ENCODE measurements around the gene MED19.

GRCh38 chr11:57751676-57752253 lies 39.8 kb upstream of the MED19 start, which contains the start of gene BTBD18:
- TF ChIP-seq, protein P1, sequence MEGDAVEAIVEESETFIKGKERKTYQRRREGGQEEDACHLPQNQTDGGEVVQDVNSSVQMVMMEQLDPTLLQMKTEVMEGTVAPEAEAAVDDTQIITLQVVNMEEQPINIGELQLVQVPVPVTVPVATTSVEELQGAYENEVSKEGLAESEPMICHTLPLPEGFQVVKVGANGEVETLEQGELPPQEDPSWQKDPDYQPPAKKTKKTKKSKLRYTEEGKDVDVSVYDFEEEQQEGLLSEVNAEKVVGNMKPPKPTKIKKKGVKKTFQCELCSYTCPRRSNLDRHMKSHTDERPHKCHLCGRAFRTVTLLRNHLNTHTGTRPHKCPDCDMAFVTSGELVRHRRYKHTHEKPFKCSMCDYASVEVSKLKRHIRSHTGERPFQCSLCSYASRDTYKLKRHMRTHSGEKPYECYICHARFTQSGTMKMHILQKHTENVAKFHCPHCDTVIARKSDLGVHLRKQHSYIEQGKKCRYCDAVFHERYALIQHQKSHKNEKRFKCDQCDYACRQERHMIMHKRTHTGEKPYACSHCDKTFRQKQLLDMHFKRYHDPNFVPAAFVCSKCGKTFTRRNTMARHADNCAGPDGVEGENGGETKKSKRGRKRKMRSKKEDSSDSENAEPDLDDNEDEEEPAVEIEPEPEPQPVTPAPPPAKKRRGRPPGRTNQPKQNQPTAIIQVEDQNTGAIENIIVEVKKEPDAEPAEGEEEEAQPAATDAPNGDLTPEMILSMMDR (IDR thresholded peaks at IDR 0.05) = peak; percentile 44
- no peak for TF ChIP-seq EZH2 (IDR thresholded peaks at IDR 0.05; ENCODE audit: borderline replicate concordance, insufficient read depth, low read depth, low read length, poor library complexity, severe bottlenecking)

All from B cell (primary cell).